Stimulated activated CD4-positive, alpha-beta T cell treated with anti-CD3 and anti-CD28 coated beads, Interleukin-4, amount 100 ng/mL, for 48 hours (primary cell): ENCODE measurements around the gene MSLN.
"Not testable (repeated sequence)": the region's sequence is repeated elsewhere in the genome, so short reads cannot be mapped to it uniquely, and the experiment has no call there.

ENCODE experiments used
- DNase-seq, 2 donors: peaks; one replicate each; pipeline ENCODE4 v3.0.0-alpha.2; 2020; ENCODE audit warnings: low read depth in 2 of 2

The MSLN gene

DNA sequence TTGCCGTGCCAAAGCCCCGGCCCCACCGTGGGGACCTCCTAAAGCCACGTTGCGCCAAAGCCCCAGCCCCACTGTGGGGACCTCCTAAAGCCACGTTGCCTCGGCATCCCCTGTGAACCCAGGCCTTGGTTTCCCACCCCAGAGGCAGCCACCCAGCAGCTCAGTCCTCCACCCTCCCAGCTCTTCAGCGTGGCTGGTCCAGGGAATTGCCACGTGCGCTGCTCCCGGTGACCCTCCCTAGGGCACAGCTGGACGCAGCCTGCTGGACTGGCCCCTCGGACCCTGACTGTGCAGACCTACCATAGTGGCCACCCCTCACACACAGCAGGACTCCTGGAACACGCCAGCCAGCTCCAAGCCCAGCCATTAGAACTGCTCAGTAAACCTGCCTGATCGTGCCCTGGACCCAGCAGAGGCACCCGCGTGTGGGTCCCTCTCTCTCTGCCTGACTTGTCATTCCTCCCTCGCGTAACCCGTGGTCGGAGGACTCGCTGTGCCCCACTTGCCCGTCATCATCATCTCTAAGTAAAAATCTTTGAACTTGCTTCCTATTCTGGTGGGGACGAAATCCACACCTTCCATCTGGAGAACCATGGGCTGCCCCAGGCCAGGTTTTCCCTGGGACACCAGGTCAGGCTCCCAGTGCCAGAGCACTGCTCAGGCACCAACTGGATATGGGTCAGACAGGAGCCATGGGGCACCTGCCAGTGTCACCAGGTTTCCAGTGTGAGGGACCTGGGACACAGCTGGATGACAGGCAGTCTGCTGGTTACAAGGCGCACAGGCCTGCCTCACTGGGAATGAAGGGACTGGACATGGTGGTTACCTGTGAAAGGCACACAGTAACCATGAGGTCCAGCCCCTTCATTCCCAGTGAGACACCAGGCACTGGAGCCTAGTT, 25.3 kb upstream of the MSLN start:
- DNase-seq = no peak

DNA sequence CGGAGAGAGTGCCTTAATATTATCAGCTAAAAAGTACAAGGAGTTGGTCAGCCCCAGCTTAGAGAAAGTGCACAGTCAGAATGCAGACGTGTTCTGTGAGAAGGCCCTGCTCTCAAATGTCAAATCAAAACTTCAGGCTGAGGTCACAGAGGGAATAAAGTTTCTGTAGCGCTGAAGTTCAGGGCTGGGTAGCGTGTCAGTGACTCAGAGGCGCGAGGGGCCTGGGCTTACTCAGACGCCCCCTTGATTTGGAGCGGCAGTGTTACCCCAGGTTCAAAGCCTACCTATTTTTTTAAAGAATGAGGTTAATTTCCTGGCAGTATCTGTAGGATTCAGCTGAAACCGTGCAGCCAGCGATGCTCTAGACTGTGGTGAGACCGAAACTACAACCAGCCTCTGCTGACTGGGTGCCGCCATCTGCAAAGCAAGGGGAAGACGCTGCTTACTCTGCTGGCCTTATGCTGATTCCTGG, 24.5 kb upstream of the MSLN start:
- peak in 1 of 2 donors; percentile 68 for DNase-seq

DNA sequence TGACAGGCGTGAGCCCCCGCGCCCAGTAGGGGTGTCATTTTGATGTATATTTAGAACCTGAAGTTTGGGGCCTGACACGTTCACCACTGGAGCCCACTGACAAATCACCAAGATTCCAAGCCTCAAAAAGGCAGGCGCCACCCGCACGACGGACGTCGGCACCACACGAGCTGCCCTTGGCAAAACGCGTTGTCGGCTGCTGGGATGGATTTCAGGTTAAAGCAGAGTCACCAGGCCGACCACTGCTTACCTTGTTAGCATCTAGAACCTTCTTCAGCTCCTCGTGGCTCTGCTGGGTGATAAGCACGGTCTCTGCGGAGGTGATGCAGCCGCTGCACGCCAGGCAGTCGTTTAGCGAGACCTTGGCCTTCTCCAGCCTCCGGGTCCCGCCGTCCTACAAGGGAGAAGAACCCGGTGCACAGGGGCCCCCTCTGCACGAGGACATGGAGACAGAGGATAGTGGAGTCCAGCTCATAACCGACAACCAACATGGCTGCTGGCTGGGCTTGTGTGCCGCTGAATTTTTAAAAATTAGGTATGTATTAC, 23.5 kb upstream of the MSLN start:
- no peak for DNase-seq

DNA sequence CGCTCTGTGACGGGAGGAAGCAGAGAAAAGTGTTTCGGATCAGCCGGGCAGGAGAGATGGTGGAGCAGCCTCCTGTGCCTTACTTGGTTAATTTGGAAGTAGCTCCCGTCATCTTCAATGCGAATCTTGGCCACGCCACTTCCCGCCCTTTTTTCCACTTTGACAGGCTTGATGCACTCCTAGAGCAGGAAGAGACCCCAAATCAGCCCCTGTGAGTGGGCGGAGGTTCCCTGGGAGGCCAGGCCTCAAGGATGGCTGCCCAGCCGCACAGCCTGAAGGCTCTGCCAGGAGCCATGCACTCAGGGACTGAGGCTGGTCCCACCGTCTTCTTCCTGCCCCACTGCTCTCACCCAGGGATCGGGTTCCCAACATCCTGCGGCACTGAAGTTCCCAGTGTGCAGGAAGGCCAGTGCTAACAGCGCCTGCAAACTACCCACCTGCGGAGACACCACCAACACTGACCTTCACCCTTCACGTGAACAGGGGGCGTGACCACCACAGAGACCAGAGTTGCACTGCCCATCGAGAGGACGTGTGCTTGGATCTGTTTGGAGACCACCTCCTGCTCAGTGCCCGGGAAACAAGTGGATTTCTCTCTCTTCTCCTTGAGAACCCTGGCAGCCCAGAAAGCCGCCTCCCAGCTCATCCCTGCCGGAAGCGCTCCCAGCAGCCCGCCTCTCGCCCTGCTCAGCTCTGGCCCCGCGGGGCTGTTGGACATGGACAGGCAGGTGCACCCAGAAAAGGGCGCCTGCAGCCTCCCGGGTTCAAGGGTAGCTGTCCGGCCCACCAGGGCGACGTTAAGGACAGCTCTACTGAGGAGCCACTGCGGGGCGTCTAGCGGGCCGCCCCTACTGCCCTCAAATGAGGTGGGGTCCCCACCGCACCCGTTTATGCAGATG, 20.7 kb upstream of the MSLN start:
- DNase-seq = no peak

DNA sequence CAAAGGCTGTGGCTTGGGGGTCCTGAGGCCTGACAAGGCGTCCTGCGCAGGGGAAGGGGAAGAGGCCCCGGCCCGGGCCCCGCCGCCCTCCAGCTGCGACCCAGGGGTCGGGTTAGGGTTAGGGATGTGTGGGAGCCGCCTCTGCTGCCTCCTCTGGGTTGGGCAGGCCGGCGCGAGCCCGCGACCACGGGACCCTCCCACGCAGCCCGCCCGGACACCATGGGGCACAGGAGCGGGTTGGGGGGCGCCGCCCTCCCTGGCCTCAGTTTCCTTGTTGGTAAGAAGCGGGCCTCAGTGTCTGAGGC, 20.1 kb upstream of the MSLN start:
- DNase-seq = no peak

DNA sequence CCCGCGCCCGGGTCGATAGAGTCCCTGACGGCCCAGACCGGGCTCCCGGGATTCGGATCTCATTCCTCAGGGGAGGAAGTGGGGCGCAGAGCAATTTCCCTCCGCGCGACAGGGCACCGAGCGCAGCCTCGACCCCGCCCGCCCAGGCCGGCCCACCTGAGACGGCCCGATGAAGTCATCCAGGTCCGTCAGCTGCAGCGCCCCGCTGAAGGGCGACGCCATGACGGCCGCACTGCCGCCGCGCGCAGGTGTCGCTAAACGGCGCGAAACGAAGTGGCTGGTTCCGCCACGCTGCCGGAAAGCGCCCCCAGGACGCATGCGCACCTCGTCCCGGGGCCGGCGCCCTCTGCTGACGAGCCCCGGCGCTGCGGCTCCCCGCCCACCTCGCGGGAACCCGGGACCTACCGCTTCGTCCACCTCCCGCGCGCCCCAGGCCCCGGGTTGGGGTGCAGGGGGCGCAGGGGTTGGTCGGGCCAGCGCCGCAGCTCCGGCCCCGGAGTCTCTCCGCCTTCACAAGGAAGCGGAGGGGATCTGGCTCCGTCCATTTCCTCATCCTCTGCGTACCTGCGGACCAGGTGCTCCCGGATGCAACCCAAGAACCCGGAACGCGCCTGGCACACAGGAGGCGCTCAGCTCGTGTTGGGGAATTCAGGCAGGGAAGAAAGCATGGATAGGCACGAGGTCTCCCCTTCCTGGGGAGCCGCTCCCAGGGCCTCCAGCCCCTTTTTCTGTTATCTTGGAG, 19.6 kb upstream of the MSLN start, which contains the start of gene CIAO3:
CIAO3 (minus strand) TSS at position 234 of the 742 bp plus-strand sequence; CDS start at position 222, 12 bp downstream.
- peak; percentile 86 to 94 for DNase-seq

DNA sequence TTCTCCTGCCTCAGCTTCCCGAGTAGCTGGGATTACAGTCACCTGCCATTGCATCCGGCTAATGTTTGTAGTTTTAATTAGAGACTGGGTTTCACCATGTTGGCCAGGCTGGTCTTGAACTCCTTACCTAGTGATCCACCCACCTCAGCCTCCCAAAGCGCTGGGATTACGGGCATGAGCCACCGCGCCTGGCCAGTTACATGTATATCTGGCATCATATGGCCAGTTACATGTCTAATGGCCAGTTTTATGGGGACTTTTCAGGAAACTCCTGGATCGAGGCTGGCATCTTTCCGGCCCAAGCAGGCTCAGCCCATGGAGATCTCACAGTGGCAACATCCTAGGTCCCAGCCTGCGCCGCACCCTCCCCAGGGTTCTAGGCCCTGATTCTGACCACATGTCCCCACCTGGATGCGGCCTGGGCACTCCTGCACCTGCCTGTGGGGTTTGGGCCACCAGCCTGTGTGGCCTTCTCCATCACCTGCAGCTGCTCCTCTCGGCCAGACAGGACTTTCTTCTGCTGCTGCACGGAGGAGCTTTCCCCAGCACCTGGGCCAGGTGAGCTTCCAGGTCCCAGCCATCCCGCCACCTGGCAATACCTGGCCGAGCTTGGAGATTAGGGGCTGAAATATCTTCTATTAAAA, 18.4 kb upstream of the MSLN start:
- DNase-seq = no peak

DNA sequence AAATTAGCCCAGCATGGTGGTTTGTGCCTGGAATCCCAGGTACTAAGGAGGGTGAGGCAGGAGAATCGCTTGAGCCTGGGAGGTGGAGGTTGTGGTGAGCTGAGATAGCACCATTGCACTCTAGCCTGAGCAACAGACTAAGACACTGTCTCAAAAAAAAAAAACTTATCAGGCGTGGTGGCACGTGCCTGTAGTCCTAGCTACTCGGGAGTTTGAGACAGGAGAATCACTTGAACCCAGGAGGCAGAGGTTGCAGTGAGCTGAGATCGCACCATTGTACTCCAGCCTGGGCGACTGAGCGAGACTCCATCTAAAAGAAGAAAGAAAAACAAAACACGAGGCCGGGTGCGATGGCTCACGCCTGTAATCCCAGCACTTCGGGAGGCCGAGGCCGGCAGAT, 17.6 kb upstream of the MSLN start:
- not testable (repeated sequence) for DNase-seq

DNA sequence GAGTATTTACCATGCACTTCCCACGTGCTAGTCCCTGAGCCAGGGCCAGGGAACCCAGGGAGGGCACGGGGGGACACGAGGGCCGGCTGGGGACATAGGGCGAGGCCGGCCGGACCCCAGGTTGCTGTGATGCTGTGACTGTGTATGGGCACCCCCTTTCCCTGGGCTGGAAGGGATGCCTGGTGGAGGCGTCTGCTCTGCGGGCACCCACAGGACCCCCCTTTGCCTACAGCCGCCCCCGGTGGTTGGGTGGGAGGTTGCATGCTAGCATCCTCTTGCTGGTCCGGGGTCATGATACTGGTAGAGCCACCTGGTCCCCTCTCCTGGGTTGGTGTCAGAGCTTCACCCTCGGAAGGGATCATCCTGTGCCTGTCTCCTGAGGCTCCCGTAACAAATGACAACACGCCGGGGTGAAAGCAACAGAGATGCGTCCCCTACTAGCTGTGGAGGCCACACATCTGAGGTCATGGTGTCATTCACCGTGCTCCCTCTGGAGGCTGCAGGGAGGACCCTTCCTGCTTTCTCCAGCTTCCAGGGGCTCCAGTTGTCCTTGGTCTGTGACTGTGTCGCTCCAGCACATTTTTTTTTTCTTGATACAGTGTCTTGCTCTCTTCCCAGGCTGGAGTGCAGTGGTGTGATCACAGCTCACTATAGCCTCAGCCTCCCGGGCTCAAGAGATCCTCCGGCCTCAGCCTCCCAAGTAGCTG, 16.6 kb upstream of the MSLN start:
- no peak for DNase-seq

DNA sequence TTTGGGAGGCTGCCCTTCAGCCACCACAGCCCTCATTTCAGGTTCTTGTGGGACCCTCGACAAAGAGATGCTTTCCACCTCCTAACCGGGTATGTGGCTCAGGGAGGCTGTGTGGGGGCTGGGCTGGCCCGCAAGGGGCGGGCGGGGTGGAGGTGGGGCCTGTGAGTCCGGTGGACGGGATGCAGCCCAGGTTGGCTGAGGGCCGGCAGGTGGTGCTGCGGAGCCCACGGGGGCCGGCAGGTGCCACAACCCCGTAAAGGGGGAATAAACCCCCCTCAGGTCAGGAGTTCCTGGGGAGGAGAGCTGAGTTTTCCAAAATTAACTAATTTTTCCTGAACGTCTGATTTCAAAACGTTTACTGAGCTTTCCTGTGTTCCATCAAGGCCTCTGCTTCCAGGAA, 14.8 kb upstream of the MSLN start:
- no peak for DNase-seq

DNA sequence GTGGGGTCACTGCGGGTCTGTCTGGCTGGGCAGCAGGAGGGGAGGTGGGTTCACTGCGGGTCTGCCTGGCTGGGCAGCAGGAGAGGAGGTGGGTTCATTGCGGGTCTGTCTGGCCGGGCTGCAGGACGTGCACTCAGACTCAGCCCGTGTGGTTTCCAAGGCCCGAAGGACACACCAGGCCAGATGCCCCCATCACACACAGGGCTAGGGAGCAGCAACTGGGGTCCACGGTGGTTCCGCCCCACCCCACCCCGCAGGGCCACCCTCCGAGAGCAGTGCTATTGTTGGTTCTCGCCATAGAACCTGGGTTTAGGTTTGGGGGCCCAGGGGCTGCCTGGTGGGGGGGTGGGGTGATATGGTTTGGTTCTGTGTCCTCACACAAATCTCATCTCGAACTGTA, 13.9 kb upstream of the MSLN start:
- no peak for DNase-seq

DNA sequence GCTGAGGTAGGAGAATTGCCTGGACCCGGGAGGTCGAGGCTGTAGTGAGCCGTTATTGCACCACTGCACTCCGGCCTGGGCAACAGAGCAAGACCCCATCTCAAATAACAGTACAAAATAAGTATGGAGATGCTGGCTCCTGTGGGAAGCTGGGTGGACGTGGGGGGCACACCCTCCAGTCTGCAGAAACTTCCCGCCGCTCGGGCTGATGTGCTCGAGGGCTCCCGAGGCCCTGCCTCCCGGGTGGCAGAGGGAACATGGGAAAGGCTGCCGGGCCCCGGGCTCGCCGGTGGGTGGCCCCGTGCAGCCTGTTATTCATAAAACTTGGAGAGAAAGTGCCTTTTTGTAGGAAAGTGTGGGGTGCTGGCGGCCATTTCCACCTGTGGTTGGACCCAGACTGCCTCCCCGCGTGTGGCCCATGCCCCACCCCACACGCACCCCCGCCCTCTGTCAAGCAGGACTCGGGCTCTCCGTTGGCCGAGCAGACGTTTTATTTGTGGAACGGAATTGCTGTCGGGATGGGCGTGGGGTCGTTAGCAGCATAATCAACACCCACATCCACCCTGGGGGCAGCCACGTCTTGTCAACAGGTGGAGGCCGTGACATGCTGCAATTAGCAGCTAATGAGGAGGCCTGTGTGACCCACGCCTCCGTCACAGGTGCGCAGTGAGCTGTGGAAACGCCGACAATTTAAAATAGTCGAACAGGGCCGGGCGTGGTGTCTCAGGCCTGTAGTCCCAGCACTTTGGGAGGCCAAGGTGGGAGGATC, 12.4 kb upstream of the MSLN start:
- DNase-seq = no peak

DNA sequence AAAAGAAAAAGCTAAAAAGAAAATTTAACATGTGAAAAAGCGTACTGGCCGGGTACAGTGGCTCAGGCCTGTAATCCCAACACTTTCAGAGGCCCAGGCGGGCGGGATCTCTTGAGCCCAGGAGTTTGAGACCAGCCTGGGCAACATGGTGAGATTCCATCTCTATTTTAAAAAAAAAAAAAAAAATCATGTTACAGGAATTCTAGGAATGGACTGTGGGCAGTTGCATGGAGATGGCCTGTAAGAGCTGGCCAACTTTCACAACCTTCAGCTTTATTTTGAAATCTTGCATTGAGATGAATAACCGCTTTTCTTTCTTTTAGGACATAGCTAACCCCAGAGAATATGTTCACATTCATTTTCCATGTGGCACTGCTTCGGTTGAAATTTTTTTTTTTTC, 11.5 kb upstream of the MSLN start:
- DNase-seq = no peak

DNA sequence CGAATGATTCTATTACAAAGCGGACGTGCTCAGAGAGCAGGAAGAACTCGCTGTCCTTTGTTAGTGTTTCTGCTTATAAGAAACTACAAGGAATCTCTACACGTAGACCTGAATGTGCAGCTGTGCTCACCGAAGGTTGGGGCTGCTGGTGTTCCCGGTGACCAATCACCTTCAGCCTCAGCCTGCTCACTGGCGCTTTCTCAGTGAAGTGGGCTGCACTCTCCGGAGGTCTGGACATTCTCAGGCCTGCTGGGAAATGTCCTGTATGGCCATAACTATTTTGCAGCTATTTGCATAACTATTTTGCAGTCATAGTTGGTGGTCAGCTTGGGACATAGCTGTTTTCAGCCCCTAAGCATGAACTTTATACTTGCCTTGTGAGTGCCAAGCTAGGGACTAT, 10.0 kb upstream of the MSLN start:
- DNase-seq = no peak

DNA sequence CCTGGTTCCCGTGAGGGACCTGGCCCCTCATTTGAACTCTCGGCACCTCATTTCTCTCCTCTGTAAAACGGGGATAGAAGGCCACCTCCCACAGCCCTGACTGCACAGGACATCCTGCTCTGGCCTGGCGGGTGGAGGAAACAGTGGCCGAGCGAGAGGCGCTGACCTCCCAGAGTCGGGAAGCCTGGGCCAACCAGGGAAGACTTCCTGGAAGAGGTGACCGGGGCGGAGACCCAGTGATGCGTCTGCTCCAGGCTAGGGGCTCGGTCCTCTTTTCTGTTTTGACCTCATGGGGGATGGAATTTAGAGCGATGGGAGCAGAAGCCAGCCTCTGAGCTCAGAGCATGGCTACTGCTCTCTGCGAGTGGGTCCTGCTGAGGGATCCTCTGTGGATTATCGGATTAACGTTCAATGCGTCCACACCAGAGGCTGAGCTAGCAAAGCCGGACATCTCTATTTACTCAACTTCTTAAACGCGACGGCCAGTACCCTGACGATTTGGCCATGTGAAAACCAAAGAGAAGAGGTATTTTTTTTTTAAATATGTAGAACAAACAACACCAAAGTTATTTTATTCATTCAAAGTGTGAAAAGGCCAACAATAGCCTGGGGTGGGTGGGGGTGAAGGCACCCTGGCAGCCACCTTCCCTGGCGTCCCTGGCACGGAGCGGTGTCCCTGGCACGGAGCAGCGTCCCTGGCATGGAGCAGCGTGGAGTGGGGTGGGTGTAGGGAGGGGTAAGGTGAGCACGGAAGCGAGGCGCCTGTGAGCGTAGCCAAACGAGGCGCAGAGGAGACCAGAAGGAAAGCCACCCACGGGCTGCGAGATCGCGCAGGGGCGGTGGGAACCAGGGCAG, 9.2 kb upstream of the MSLN start:
- DNase-seq = no peak

DNA sequence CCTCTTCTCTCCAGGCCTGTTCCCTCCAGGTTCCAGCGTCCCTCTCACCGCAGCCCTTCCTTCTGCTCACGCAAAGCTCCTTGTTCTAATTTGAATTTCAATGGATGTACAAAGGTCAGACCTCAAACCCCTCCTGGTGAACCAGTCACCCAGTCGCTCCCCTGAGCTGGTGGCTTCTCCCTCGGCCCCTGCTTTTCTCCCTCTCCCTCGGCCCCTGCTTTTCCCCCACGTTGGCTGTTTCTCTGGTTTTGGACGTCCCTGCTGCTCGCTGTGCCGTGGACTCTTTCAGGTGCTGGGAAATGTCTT, 8.6 kb upstream of the MSLN start:
- no peak for DNase-seq

DNA sequence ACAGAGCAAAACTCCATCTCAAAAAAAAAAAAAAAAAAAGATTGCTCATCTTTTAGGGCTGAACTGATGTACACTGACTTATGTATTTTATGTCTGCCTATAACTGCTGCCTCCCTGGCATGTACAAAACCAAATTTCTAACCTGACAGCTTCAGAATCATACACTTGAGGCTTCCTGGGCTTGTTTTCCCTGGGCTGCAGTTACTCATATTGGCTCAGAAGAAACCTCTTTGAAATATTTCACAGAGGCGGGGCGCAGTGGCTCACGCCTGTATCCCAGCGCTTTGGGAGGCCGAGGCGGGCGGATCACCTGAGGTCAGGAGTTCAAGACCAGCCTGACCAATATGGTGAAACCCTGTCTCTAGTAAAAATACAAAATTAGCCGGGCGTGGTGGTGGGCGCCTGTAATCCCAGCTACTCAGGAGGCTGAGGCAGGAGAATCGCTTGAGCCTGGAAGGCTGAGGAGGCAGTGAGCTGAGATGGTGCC, 6.4 kb upstream of the MSLN start:
- DNase-seq = not testable (repeated sequence)

DNA sequence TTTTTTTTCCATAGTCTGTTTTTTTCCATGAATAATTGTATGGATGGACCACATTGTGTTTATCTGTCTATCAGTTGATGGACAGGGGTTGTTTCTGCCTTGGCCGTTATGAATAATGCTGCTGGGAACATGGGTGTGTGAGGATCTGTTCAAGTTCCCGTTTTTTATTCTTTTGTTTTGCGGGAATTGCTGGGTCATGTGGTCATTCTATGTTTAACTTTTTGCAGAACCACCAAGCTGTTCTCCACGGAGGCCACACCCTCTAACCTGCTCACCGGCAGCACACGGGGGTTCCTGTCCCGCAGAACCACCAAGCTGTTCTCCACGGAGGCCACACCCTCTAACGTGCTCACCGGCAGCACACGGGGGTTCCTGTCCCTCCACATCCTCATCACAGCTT, 5.9 kb upstream of the MSLN start:
- DNase-seq = no peak

DNA sequence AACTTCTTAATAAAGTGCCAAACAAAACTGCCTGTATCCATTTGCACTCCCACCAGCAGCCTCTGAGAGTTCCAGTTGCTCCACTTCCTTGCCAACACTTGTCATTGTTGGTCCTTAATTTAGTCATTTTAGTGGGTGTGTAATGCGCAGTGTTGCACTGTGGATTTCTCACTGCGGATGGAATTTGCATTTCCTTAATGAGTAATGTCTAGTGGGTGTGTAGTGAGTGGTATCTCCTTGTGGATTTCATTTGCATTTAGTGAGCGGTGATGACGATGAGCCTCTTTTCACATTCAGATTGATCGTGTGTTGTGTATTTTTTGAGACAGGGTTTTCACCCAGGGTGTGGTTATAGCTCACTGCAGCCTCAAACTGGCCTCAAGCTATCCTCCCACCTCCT, 4.1 kb upstream of the MSLN start:
- no peak for DNase-seq
